ENCODE data around the gene KLK14. TPM values are rescaled to one million over a fixed set of nuclear protein-coding genes. Genes with fewer than 3 reads are reported as not detected.

KLK14 gene
- total RNA-seq, 1 experiment from 2014 or later: 0.76 TPM

DNA sequence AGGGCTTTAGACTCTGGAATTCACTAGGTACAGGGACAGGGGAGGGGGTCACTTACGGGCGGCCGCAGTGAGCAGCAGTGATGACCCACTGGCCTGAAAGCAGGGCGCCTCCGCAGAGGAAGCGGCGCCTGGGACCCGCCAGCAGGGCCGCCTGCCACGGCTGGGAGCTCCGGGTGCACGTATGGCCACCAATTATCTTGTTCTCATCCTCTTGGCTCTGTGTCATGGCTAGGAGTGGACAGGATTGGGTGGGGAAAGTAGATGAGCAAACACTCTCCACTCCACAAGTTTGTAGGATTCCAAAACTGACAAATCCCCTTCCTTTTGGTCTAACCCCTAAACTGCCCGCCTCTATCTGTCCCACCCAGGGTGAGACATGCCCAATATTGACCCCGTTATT is 1.2 kb downstream of the KLK14 start:
- no TSS peak for BruUV-seq (replicated peaks)
- no peaks in the 10 kb centered on the region for H4K20me1 ChIP-seq (ENCODE audit: insufficient read depth)
- H3K9me2 ChIP-seq (ENCODE audit: insufficient read depth): no peaks in the 10 kb centered on the region
- CTCF ChIA-PET: interaction anchor here (1.2 kb wide), 1 partner anchor 15 kb away, joined by 4 read pairs; no protein-coding TSS in a partner anchor
- no peak overlapping the region for H2AFZ ChIP-seq (ENCODE audit: low read depth, low read length, poor library complexity, severe bottlenecking)
- H3K9ac ChIP-seq (ENCODE audit: low read length): no peak overlapping the region
- RAD21 ChIA-PET (ENCODE audit: low non-redundant PET in 1 of 2, low total read pairs in 2 of 2, uncharacterized antibody in 2 of 2, unreplicated experiment in 2 of 2): no interaction called here
- no peaks in the 10 kb centered on the region for H3K27me3 ChIP-seq (ENCODE audit: insufficient read depth, low read length)
- no peak overlapping the region for H3K4me3 ChIP-seq (replicated peaks in 1 of 2; ENCODE audit: low read depth in 1 of 2, low read length in 2 of 2)
- H3K4me1 ChIP-seq (ENCODE audit: control insufficient read depth in 1 of 2, insufficient read depth in 2 of 2, low read length in 2 of 2): no peaks in the 10 kb centered on the region
- no peak for TF ChIP-seq SRF (IDR thresholded peaks at IDR 0.05; ENCODE audit: low read depth)
- no peak for TF ChIP-seq JUND (IDR thresholded peaks at IDR 0.05)
- TF ChIP-seq, protein P1, sequence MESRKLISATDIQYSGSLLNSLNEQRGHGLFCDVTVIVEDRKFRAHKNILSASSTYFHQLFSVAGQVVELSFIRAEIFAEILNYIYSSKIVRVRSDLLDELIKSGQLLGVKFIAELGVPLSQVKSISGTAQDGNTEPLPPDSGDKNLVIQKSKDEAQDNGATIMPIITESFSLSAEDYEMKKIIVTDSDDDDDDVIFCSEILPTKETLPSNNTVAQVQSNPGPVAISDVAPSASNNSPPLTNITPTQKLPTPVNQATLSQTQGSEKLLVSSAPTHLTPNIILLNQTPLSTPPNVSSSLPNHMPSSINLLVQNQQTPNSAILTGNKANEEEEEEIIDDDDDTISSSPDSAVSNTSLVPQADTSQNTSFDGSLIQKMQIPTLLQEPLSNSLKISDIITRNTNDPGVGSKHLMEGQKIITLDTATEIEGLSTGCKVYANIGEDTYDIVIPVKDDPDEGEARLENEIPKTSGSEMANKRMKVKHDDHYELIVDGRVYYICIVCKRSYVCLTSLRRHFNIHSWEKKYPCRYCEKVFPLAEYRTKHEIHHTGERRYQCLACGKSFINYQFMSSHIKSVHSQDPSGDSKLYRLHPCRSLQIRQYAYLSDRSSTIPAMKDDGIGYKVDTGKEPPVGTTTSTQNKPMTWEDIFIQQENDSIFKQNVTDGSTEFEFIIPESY (IDR thresholded peaks at IDR 0.05; ENCODE audit: extremely low read depth, insufficient replicate concordance, low read length): no peak
- no peak for TF ChIP-seq ZFX (IDR thresholded peaks at IDR 0.05)
- no peak for TF ChIP-seq FOSL1 (IDR thresholded peaks at IDR 0.05; ENCODE audit: low read depth)
- TF ChIP-seq POLR2A (IDR thresholded peaks at IDR 0.05; ENCODE audit: borderline replicate concordance, extremely low read depth, insufficient read depth, insufficient read length): no peak
- TF ChIP-seq POLR2AphosphoS5 (IDR thresholded peaks at IDR 0.05; ENCODE audit: low read depth, low read length): no peak
- TF ChIP-seq EZH2phosphoT487 (IDR thresholded peaks at IDR 0.05; ENCODE audit: borderline replicate concordance): no peak
- TF ChIP-seq RAD21 (IDR thresholded peaks at IDR 0.05; ENCODE audit: low read depth): no peak
- no peak for TF ChIP-seq YY1 (IDR thresholded peaks at IDR 0.05; ENCODE audit: extremely low read depth, insufficient replicate concordance, low read depth, low read length)
- intact Hi-C loops (cut with micrococcal nuclease): no loop called here
- no peaks in the 10 kb centered on the region for H3K9me3 ChIP-seq (ENCODE audit: control insufficient read depth in 1 of 2, insufficient read depth in 1 of 2, low read depth in 1 of 2, low read length in 2 of 2)
- H3K79me2 ChIP-seq (ENCODE audit: insufficient read depth, low read length): no peaks in the 10 kb centered on the region
- no peak overlapping the region for H3K27ac ChIP-seq (ENCODE audit: low read depth, low read length)
- no peaks in the 10 kb centered on the region for H3K36me3 ChIP-seq (ENCODE audit: control insufficient read depth in 1 of 2, insufficient read depth in 2 of 2, low read length in 2 of 2)
- no peak for ATAC-seq
- no peak overlapping the region for H3K4me2 ChIP-seq (ENCODE audit: low read length)
- POLR2A ChIA-PET: interaction anchor here (0.5 kb wide), 1 partner anchor 64 kb away, joined by 3 read pairs; no protein-coding TSS in a partner anchor
- DNase-seq (ENCODE audit: low read depth, low spot score): no peak

All from HCT116 (cell line).